Measurements from ENCODE around the gene CIRBP. TPM values are rescaled to one million over a fixed set of nuclear protein-coding genes. Genes with fewer than 3 reads are reported as not detected.
A peak's percentile ranks its signal among the peaks of the same experiment; 100 is the strongest.
"Not testable (repeated sequence)": the region's sequence is repeated elsewhere in the genome, so short reads cannot be mapped to it uniquely, and the experiment has no call there.

CIRBP gene
- total RNA-seq, 1 donor from 2014 or later: 315 TPM

DNA sequence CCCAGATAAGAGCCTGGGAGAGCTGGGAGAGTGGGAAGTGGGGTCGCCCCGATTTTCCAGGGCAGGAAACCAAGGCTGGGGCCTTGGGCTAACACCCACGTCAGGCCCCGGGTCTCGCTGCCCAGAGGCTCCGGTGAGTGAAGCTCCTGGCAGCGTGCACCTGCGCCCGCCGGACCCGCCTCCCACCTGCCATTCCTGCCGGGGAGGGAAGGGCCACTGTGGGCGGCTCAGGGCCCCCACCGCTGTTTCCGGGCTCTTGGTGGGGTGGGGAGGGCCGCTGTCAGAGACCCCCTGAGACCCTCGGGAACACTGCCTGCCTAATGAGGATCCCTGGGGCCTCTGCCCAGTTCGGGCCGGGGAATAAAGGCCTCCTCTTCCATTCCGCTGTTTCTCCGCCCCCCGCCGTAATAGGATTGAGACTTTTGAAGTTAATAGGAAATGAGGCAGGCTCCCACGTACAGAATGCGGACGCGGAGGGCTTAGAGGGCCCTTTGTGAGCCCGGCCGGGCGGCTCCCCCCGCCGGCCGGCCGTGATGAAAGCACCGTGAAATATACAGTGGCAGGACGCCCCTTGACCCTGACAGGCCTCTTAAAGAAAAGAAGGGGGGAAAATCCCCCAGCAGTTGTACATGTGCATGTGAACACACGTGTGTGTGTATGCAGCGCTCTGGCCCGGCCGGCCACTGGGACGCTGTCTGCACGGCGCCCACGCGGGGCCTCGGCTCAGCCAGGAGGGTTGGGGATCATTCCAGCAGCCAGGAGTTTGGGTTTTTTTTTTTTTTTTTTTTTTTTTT lies 49.7 kb downstream of the CIRBP start:
- no peak overlapping the region for H3K27ac Mint-ChIP-seq (ENCODE audit: unreplicated experiment)
- no peaks in the 10 kb centered on the region for H3K36me3 Mint-ChIP-seq (ENCODE audit: low read depth, unreplicated experiment)
- DNase-seq (ENCODE audit: low spot score): no peak
- H3K27me3 Mint-ChIP-seq (ENCODE audit: unreplicated experiment): peaks cover 6% of the 10 kb centered on the region
- no peaks in the 10 kb centered on the region for H3K9me3 Mint-ChIP-seq (ENCODE audit: unreplicated experiment)
- H3K4me1 Mint-ChIP-seq (ENCODE audit: unreplicated experiment): no peaks in the 10 kb centered on the region
- no peak overlapping the region for H3K4me3 Mint-ChIP-seq (ENCODE audit: unreplicated experiment)
- TF ChIP-seq, protein P1, sequence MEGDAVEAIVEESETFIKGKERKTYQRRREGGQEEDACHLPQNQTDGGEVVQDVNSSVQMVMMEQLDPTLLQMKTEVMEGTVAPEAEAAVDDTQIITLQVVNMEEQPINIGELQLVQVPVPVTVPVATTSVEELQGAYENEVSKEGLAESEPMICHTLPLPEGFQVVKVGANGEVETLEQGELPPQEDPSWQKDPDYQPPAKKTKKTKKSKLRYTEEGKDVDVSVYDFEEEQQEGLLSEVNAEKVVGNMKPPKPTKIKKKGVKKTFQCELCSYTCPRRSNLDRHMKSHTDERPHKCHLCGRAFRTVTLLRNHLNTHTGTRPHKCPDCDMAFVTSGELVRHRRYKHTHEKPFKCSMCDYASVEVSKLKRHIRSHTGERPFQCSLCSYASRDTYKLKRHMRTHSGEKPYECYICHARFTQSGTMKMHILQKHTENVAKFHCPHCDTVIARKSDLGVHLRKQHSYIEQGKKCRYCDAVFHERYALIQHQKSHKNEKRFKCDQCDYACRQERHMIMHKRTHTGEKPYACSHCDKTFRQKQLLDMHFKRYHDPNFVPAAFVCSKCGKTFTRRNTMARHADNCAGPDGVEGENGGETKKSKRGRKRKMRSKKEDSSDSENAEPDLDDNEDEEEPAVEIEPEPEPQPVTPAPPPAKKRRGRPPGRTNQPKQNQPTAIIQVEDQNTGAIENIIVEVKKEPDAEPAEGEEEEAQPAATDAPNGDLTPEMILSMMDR (IDR thresholded peaks at IDR 0.05; ENCODE audit: unreplicated experiment): no peak

DNA sequence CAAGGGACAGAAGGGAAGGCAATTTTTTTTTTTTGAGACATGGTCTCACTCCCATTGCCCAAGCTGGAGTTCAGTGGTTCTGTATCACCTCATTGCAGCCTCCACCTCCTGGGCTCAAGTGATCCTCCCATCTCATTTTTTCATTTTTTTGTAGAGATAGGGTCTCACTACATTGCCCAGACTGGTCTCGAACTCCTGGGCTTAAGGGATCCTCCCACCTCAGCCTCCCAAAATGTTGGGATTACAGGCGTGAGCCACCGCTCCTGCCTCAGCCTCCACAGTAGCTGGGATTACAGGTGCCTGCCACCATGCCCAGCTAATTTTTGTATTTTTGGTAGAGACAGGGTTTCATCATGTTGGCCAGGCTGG lies 51.1 kb downstream of the CIRBP start:
- H3K27ac Mint-ChIP-seq (ENCODE audit: unreplicated experiment): not testable (repeated sequence)

DNA sequence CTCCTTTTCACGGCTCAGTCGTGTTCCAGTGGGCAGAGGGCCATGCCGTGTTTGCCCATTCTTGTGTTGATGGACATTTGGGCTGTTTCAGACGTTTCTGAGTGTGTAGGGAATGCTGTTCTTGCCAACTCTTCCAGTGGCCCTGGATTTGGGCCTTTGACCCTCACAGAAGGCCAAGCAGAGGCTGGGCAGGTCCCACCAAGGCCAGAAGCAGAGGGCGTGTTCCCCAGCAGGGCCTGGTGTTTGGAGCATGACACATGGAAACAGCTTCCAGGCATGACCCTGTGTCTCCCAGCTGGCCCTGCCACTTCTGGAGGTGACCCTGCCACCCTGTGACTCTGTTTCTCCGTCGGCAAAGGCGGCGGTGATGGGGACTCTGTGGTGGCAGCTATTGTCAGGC lies 52.4 kb downstream of the CIRBP start:
- H3K27ac Mint-ChIP-seq (ENCODE audit: unreplicated experiment): no peak overlapping the region

More for the DNA sequence above, 51.1 kb downstream of the CIRBP start:
- not testable (repeated sequence) for H3K27me3 Mint-ChIP-seq (ENCODE audit: unreplicated experiment); H3K4me1 Mint-ChIP-seq (ENCODE audit: unreplicated experiment); H3K4me3 Mint-ChIP-seq (ENCODE audit: unreplicated experiment); H3K9me3 Mint-ChIP-seq (ENCODE audit: unreplicated experiment); H3K36me3 Mint-ChIP-seq (ENCODE audit: low read depth, unreplicated experiment); DNase-seq (ENCODE audit: low spot score)

DNA sequence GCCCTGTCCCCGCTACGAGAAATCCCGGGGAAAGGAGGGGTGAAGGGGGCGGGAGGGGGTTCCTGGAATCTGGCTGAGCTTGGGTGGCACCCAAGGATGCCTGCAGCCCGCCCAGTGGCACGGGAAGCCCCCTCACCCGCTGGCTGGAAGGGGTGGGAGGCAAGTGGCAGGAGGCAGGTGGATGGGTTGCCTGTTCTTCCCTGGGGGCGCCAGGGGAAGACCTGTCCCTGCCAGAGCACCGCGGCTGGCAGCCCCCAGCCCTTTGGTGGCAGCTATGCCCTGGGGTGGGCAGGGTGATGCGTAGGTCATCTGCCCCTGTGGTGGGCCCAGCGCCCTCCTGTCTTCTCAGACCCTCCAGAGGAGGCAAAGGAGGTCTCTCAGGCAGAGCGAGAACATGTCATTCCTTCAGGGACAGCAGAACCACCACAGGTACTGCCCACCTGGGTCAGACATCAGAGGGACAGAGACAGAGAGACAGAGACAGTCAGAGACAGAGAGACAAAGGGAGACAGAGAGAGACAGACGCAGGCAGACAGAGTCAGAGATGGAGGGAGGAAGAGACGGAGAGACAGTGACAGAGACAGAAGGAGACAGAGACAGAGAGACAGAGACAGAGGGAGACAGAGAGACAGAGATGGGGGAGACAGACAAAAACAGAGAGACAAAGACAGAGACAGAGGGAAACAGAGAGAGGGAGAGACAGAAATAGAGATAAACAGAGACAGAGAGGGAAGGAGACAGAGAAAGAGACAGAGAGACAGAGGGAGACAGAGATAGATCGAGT lies 53.3 kb downstream of the CIRBP start:
- H3K36me3 Mint-ChIP-seq (ENCODE audit: low read depth, unreplicated experiment): no peaks in the 10 kb centered on the region
- DNase-seq (ENCODE audit: low spot score): no peak
- no peak overlapping the region for H3K4me3 Mint-ChIP-seq (ENCODE audit: unreplicated experiment)
- H3K27me3 Mint-ChIP-seq (ENCODE audit: unreplicated experiment): peaks cover 6% of the 10 kb centered on the region
- TF ChIP-seq, protein P1 (IDR thresholded peaks at IDR 0.05; ENCODE audit: unreplicated experiment): no peak
- H3K9me3 Mint-ChIP-seq (ENCODE audit: unreplicated experiment): no peaks in the 10 kb centered on the region
- H3K4me1 Mint-ChIP-seq (ENCODE audit: unreplicated experiment): no peaks in the 10 kb centered on the region
- no peak overlapping the region for H3K27ac Mint-ChIP-seq (ENCODE audit: unreplicated experiment)

More for the DNA sequence above, 52.4 kb downstream of the CIRBP start:
- TF ChIP-seq, protein P1 (IDR thresholded peaks at IDR 0.05; ENCODE audit: unreplicated experiment): no peak
- Mint-ChIP-seq H3K27me3 (ENCODE audit: unreplicated experiment) (peaks cover 9% of the 10 kb centered on the region), H3K9me3 (ENCODE audit: unreplicated experiment) (no peaks in the 10 kb centered on the region), H3K4me1 (ENCODE audit: unreplicated experiment) (no peaks in the 10 kb centered on the region), H3K4me3 (ENCODE audit: unreplicated experiment) (no peak overlapping the region), H3K36me3 (ENCODE audit: low read depth, unreplicated experiment) (no peaks in the 10 kb centered on the region)
- no peak for DNase-seq (ENCODE audit: low spot score)

DNA sequence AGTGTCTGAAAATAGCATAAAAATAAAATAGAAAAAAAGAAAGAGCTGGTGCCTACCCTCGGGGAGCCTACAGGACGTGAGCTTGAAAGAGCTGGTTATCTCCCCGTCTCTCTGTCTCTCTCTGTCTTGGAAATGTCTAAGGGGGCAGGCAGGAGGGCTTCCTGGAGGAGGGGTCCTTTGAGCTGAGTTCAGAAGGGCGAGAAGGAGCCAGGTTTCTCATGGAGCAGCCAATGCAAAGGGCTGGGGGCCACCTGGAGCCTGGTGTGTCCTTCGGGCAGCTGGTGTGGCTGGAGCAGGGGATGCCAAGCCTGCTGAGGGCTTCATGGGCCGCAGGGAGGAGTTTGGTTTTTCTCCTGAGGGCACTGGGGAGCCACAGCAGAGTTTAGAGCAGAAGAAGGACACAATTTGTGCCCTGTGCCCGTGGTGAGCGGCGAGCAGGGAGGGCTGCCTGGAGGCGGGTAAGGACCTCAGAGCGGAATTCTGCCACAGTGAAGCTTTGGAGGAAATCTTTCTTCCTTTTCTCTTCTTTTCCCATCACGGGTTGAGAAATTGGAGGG lies 55.2 kb downstream of the CIRBP start:
- DNase-seq (ENCODE audit: low spot score): no peak
- H3K4me3 Mint-ChIP-seq (ENCODE audit: unreplicated experiment): peak overlapping the region; percentile 62
- H3K4me1 Mint-ChIP-seq (ENCODE audit: unreplicated experiment): no peaks in the 10 kb centered on the region
- H3K9me3 Mint-ChIP-seq (ENCODE audit: unreplicated experiment): no peaks in the 10 kb centered on the region
- H3K27me3 Mint-ChIP-seq (ENCODE audit: unreplicated experiment): peaks cover 6% of the 10 kb centered on the region
- TF ChIP-seq, protein P1 (IDR thresholded peaks at IDR 0.05; ENCODE audit: unreplicated experiment): no peak
- peak overlapping the region; percentile 48 for H3K27ac Mint-ChIP-seq (ENCODE audit: unreplicated experiment)
- H3K36me3 Mint-ChIP-seq (ENCODE audit: low read depth, unreplicated experiment): no peaks in the 10 kb centered on the region

Other genes starting within 250 kb of the CIRBP start
- 182 TPM for gene TMEM259, start 248.2 kb upstream of the CIRBP start, total RNA-seq (ENCODE audit: unreplicated experiment)
- gene RNU6-2, start 247.8 kb upstream of the CIRBP start, total RNA-seq (ENCODE audit: unreplicated experiment): not detected
- 456 TPM for gene CNN2, start 242.7 kb upstream of the CIRBP start, total RNA-seq (ENCODE audit: unreplicated experiment)
- gene ABCA7, start 229.2 kb upstream of the CIRBP start, total RNA-seq (ENCODE audit: unreplicated experiment): 16.3 TPM
- gene ARHGAP45, start 202.2 kb upstream of the CIRBP start, total RNA-seq (ENCODE audit: unreplicated experiment): 2.4 TPM
- gene POLR2E, start 174.0 kb upstream of the CIRBP start, total RNA-seq (ENCODE audit: unreplicated experiment): 166 TPM
- gene GPX4, start 165.3 kb upstream of the CIRBP start, total RNA-seq (ENCODE audit: unreplicated experiment): 330 TPM
- gene SBNO2, start 95.1 kb upstream of the CIRBP start, total RNA-seq (ENCODE audit: unreplicated experiment): 46.4 TPM
- gene STK11, start 63.6 kb upstream of the CIRBP start, total RNA-seq (ENCODE audit: unreplicated experiment): 63.9 TPM
- gene CBARP, start 31.3 kb upstream of the CIRBP start, total RNA-seq (ENCODE audit: unreplicated experiment): 10.4 TPM
- gene ATP5F1D, start 27.6 kb upstream of the CIRBP start, total RNA-seq (ENCODE audit: unreplicated experiment): 175 TPM
- 204 TPM for gene MIDN, start 20.7 kb upstream of the CIRBP start, total RNA-seq (ENCODE audit: unreplicated experiment)
- gene FAM174C, start 6.2 kb downstream of the CIRBP start, total RNA-seq (ENCODE audit: unreplicated experiment): 22.7 TPM
- 14.6 TPM for gene EFNA2, start 16.5 kb downstream of the CIRBP start, total RNA-seq (ENCODE audit: unreplicated experiment)
- gene NDUFS7, start 114.6 kb downstream of the CIRBP start, total RNA-seq (ENCODE audit: unreplicated experiment): 84.0 TPM
- 18.1 TPM for gene GAMT, start 132.2 kb downstream of the CIRBP start, total RNA-seq (ENCODE audit: unreplicated experiment)
- gene DAZAP1, start 138.3 kb downstream of the CIRBP start, total RNA-seq (ENCODE audit: unreplicated experiment): 145 TPM
- gene RPS15, start 169.1 kb downstream of the CIRBP start, total RNA-seq (ENCODE audit: unreplicated experiment): 1,175 TPM
- gene APC2, start 180.8 kb downstream of the CIRBP start, total RNA-seq (ENCODE audit: unreplicated experiment): 1.9 TPM
- 29.7 TPM for gene C19orf25, start 209.9 kb downstream of the CIRBP start, total RNA-seq (ENCODE audit: unreplicated experiment)
- 8.4 TPM for gene PCSK4, start 221.0 kb downstream of the CIRBP start, total RNA-seq (ENCODE audit: unreplicated experiment)
- gene REEP6, start 221.8 kb downstream of the CIRBP start, total RNA-seq (ENCODE audit: unreplicated experiment): 2.3 TPM
- 0.18 TPM for gene ADAMTSL5, start 243.7 kb downstream of the CIRBP start, total RNA-seq (ENCODE audit: unreplicated experiment)

Data from endothelial cell (in vitro differentiated cells).